Activated T-helper 1 cell treated with anti-CD3 and anti-CD28 coated beads, Interleukin-12 subunit alpha, Interleukin-12 subunit beta, Interleukin-2, Interleukin-4 antibody, amounts not matched to agents 30 ng/mL and 10 ng/mL and 1 ng/mL, durations not matched to agents 14 hours and 24 hours and 36 hours (primary cell): ENCODE results near the gene TBC1D19. TPM values are rescaled to one million over a fixed set of nuclear protein-coding genes. Genes with fewer than 3 reads are reported as not detected.

ENCODE experiments used
- DNase-seq: peaks from one replicate; pipeline ENCODE4 v3.0.0; 2021; ENCODE audit warnings: low spot score
- H3K27ac Mint-ChIP-seq: one replicate; pipeline ENCODE4 v1.8.0; 2021; ENCODE audit warnings: mild to moderate bottlenecking, mixed read lengths
- H3K27me3 Mint-ChIP-seq: one replicate; pipeline ENCODE4 v1.8.0; 2022; ENCODE audit warnings: mild to moderate bottlenecking, moderate library complexity, mixed read lengths; ENCODE audit not compliant: insufficient read depth
- H3K36me3 Mint-ChIP-seq: one replicate; pipeline ENCODE4 v1.8.0; 2021; ENCODE audit warnings: low read depth, mixed read lengths
- H3K4me1 Mint-ChIP-seq: one replicate; pipeline ENCODE4 v1.8.0; 2021; ENCODE audit warnings: low read depth, mixed read lengths
- H3K4me3 Mint-ChIP-seq: one replicate; pipeline ENCODE4 v1.8.0; 2021; ENCODE audit warnings: mild to moderate bottlenecking, moderate library complexity, mixed read lengths
- H3K9me3 Mint-ChIP-seq: one replicate; pipeline ENCODE4 v1.8.0; 2021; ENCODE audit warnings: mixed read lengths
- intact Hi-C: fragments of 100-400 bp; cut with micrococcal nuclease; formaldehyde crosslinking; loops from one replicate; pipeline ENCODE4 v1.15.1; 2024
- total RNA-seq: library from RNA; stranded (reverse); gene quantifications from 2 replicates; pipeline ENCODE4 v1.2.3, GENCODE V29; 2022

Gene TBC1D19
- total RNA-seq, 1 donor from 2014 or later = 4.3 TPM

- no peak overlapping the region for H3K27ac Mint-ChIP-seq
- no peak overlapping the region for H3K4me3 Mint-ChIP-seq
- no peak for DNase-seq
- intact Hi-C loops = no loop called here
- H3K36me3 Mint-ChIP-seq = no peaks in the 10 kb centered on the region
- H3K9me3 Mint-ChIP-seq = peaks cover 9% of the 10 kb centered on the region
- H3K4me1 Mint-ChIP-seq = no peaks in the 10 kb centered on the region
- H3K27me3 Mint-ChIP-seq = no peaks in the 10 kb centered on the region
These were observed 117.9 kb downstream of the TBC1D19 start for GRCh38 chr4:26701786-26702227.

- DNase-seq = no peak
- no peaks in the 10 kb centered on the region for H3K4me1 Mint-ChIP-seq
- no peak overlapping the region for H3K4me3 Mint-ChIP-seq
- peaks cover 14% of the 10 kb centered on the region for H3K9me3 Mint-ChIP-seq
- H3K36me3 Mint-ChIP-seq = no peaks in the 10 kb centered on the region
- no peak overlapping the region for H3K27ac Mint-ChIP-seq
- intact Hi-C loops = no loop called here
- no peaks in the 10 kb centered on the region for H3K27me3 Mint-ChIP-seq
These were observed 123.5 kb downstream of the TBC1D19 start for GRCh38 chr4:26707342-26707741.

- H3K36me3 Mint-ChIP-seq = no peaks in the 10 kb centered on the region
- intact Hi-C loops = no loop called here
- H3K4me3 Mint-ChIP-seq = no peak overlapping the region
- no peak overlapping the region for H3K27ac Mint-ChIP-seq
- DNase-seq = no peak
- H3K4me1 Mint-ChIP-seq = no peaks in the 10 kb centered on the region
- H3K27me3 Mint-ChIP-seq = no peaks in the 10 kb centered on the region
- peaks cover 14% of the 10 kb centered on the region for H3K9me3 Mint-ChIP-seq
These were observed 125.4 kb downstream of the TBC1D19 start for GRCh38 chr4:26709246-26709645.

GRCh38 chr4:26713563-26714151 lies 129.8 kb downstream of the TBC1D19 start:
- H3K9me3 Mint-ChIP-seq = peaks cover 10% of the 10 kb centered on the region
- no peaks in the 10 kb centered on the region for H3K36me3 Mint-ChIP-seq
- no peak for DNase-seq
- no peak overlapping the region for H3K27ac Mint-ChIP-seq
- H3K27me3 Mint-ChIP-seq = no peaks in the 10 kb centered on the region
- H3K4me1 Mint-ChIP-seq = no peaks in the 10 kb centered on the region
- intact Hi-C loops = no loop called here
- H3K4me3 Mint-ChIP-seq = no peak overlapping the region

- H3K4me3 Mint-ChIP-seq = no peak overlapping the region
- intact Hi-C loops = no loop called here
- no peak for DNase-seq
- H3K36me3 Mint-ChIP-seq = no peaks in the 10 kb centered on the region
- no peaks in the 10 kb centered on the region for H3K4me1 Mint-ChIP-seq
- H3K27me3 Mint-ChIP-seq = no peaks in the 10 kb centered on the region
- peaks cover 1% of the 10 kb centered on the region for H3K9me3 Mint-ChIP-seq
- no peak overlapping the region for H3K27ac Mint-ChIP-seq
These were observed 131.9 kb downstream of the TBC1D19 start for GRCh38 chr4:26715636-26716242.

GRCh38 chr4:26717332-26717731 lies 133.4 kb downstream of the TBC1D19 start:
- intact Hi-C loops = no loop called here
- no peak overlapping the region for H3K27ac Mint-ChIP-seq
- H3K9me3 Mint-ChIP-seq = no peaks in the 10 kb centered on the region
- peaks cover 2% of the 10 kb centered on the region for H3K27me3 Mint-ChIP-seq
- H3K36me3 Mint-ChIP-seq = no peaks in the 10 kb centered on the region
- DNase-seq = no peak
- H3K4me1 Mint-ChIP-seq = no peaks in the 10 kb centered on the region
- H3K4me3 Mint-ChIP-seq = no peak overlapping the region

GRCh38 chr4:26719954-26720552 lies 136.2 kb downstream of the TBC1D19 start:
- H3K9me3 Mint-ChIP-seq = no peaks in the 10 kb centered on the region
- H3K36me3 Mint-ChIP-seq = no peaks in the 10 kb centered on the region
- H3K27ac Mint-ChIP-seq = no peak overlapping the region
- peaks cover 2% of the 10 kb centered on the region for H3K27me3 Mint-ChIP-seq
- H3K4me3 Mint-ChIP-seq = no peak overlapping the region
- DNase-seq = no peak
- intact Hi-C loops = loop anchor here (1.0 to 5.0 kb wide), 6 partner anchors 138 to 732 kb away; partner anchors contain the start of gene TBC1D19
- no peaks in the 10 kb centered on the region for H3K4me1 Mint-ChIP-seq

GRCh38 chr4:26721685-26722084 lies 137.8 kb downstream of the TBC1D19 start:
- Mint-ChIP-seq H3K9me3 (no peaks in the 10 kb centered on the region), H3K4me1 (no peaks in the 10 kb centered on the region), H3K27ac (no peak overlapping the region), H3K36me3 (peaks cover 3% of the 10 kb centered on the region), H3K27me3 (peaks cover 2% of the 10 kb centered on the region), H3K4me3 (no peak overlapping the region)
- no peak for DNase-seq
- intact Hi-C loops = loop anchor here (5.0 kb wide), 3 partner anchors 139 to 694 kb away; partner anchors contain the start of gene TBC1D19

GRCh38 chr4:26723216-26723615 lies 139.3 kb downstream of the TBC1D19 start:
- Mint-ChIP-seq H3K36me3 (peaks cover 3% of the 10 kb centered on the region), H3K4me3 (no peak overlapping the region), H3K27ac (no peak overlapping the region), H3K27me3 (peaks cover 2% of the 10 kb centered on the region), H3K4me1 (no peaks in the 10 kb centered on the region), H3K9me3 (no peaks in the 10 kb centered on the region)
- DNase-seq = no peak
- intact Hi-C loops = loop anchor here (5.0 kb wide), 3 partner anchors 141 to 696 kb away; partner anchors contain the start of gene TBC1D19

- DNase-seq = no peak
- no peaks in the 10 kb centered on the region for H3K9me3 Mint-ChIP-seq
- intact Hi-C loops = loop anchor here (5.0 kb wide), 3 partner anchors 142 to 697 kb away; partner anchors contain the start of gene TBC1D19
- peaks cover 3% of the 10 kb centered on the region for H3K36me3 Mint-ChIP-seq
- no peaks in the 10 kb centered on the region for H3K4me1 Mint-ChIP-seq
- no peak overlapping the region for H3K27ac Mint-ChIP-seq
- H3K4me3 Mint-ChIP-seq = no peak overlapping the region
- H3K27me3 Mint-ChIP-seq = peaks cover 2% of the 10 kb centered on the region
These were observed 140.7 kb downstream of the TBC1D19 start for GRCh38 chr4:26724534-26724933.

- Mint-ChIP-seq H3K4me3 (no peak overlapping the region), H3K4me1 (peaks cover 11% of the 10 kb centered on the region), H3K36me3 (peaks cover 8% of the 10 kb centered on the region), H3K27ac (no peak overlapping the region), H3K27me3 (peaks cover 3% of the 10 kb centered on the region), H3K9me3 (no peaks in the 10 kb centered on the region)
- intact Hi-C loops = no loop called here
- DNase-seq = no peak
These were observed 142.9 kb downstream of the TBC1D19 start for GRCh38 chr4:26726655-26727387.

- intact Hi-C loops = no loop called here
- Mint-ChIP-seq H3K4me3 (no peak overlapping the region), H3K27ac (no peak overlapping the region), H3K9me3 (no peaks in the 10 kb centered on the region), H3K36me3 (peaks cover 8% of the 10 kb centered on the region), H3K27me3 (peaks cover 3% of the 10 kb centered on the region), H3K4me1 (peaks cover 11% of the 10 kb centered on the region)
- DNase-seq = no peak
These were observed 144.0 kb downstream of the TBC1D19 start for GRCh38 chr4:26727844-26728243.

- Mint-ChIP-seq H3K4me1 (peaks cover 11% of the 10 kb centered on the region), H3K27ac (no peak overlapping the region), H3K27me3 (peaks cover 3% of the 10 kb centered on the region), H3K9me3 (no peaks in the 10 kb centered on the region), H3K4me3 (no peak overlapping the region), H3K36me3 (peaks cover 8% of the 10 kb centered on the region)
- intact Hi-C loops = no loop called here
- no peak for DNase-seq
These were observed 145.1 kb downstream of the TBC1D19 start for GRCh38 chr4:26729027-26729426.
